NCI-H146 (cell line): ENCODE measurements around the gene ARL5C.

Source experiments
- DNase-seq: peaks from one replicate; lab custom pipeline; 2025; lab: John Stamatoyannopoulos, UW

Gene ARL5C

GRCh38 chr17:39167476-39167875, 1.5 kb upstream of the ARL5C start:
- DNase-seq: no peak

DNA sequence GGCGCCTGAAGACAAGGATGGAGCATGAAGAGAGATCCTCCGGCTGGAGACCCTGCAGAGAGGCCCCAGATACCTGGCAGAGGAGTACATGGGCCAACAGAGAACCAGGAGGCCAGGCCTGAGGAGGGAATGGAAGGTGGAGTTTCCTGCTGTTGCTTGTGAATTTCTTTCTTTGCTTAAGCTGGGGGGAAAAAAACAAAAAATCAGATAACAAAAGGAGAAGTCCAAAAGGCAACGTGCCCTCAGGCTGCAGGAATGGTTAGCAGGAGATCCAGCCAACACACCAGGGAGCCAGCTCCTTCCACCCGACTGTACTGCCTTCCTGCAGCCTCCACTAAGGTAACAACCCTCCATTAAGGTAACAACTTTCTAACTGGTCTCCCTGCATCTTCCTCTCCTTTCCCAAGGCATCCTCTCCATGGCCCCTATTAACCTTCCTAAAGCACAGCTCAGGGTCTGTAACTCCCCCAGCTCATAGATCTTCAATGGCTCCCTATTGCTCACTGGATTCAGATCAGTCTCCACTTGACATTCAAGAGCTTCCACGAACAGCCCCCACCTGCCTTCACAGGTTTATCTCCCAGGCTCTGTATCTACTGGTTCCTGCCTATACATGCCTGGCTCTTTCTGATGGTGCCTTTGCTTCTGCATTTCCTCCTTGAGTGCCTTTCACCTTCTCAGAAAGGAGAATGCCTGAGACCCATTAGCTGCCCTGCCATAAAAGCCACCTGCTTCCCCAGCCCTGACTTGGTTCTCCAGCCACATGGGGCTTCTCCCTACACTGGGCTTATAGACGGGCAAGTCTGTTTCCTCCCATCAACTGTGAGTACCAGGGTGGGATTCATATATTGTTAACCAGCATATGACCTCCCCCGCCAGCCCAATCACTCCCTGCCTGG, 725 bp upstream of the ARL5C start:
- peak; percentile 16 for DNase-seq

DNA sequence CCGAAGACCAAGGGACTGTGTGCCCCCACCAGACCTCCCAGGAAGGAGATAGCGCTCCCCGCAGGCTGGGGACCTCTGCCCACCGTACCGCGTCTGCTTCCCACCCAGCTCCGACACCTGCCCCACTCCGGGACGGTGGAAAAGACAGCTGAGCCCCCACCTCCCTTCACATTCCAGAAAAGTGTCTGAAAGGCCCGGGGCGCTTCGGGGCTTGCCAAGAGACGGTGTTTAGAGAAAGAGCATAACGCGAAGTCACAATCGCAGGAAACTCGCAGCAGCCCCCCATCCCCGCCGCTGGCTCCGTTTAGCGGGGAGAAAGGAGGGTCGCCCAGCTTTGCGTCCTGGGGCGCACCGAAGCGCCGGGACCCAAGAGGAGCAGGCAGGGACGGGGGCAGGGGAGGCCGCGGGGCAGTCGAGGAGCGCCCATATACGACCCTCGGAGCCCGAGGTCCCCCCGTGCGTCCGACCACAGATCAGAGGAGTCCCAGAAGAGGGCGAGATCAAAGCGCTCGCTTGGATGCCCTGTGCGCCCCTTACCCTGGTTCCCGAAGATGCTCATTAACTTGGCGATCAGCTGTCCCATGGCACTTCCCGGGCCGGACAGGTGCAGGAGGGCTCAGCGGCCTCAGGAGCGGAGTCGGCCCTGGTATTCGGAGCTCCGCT, 652 bp downstream of the ARL5C start:
- no peak for DNase-seq

GRCh38 chr17:39164675-39165143, 1.3 kb downstream of the ARL5C start:
- DNase-seq: peak; percentile 35

DNA sequence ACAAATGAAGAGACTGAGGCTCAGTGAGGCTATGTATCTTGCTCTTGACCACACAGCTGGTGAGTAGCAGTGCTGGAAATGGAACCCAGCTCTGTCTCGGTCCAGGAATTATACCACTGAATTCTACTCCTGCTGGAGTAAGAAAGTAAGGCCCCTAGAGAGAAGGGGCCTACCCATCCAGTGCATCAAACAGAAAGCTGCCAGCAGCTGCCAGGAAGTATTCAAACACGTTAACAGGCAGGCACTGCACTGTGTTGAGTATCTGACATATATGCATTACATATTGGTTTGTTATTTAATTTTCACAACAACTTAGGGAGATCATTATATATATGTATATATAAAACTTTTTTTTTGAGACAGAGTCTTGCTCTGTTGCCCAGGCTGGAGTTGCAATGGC, 4.0 kb downstream of the ARL5C start:
- DNase-seq: no peak

- no peak for DNase-seq
Measured at GRCh38 chr17:39158623-39159022, 7.3 kb downstream of the ARL5C start.

DNA sequence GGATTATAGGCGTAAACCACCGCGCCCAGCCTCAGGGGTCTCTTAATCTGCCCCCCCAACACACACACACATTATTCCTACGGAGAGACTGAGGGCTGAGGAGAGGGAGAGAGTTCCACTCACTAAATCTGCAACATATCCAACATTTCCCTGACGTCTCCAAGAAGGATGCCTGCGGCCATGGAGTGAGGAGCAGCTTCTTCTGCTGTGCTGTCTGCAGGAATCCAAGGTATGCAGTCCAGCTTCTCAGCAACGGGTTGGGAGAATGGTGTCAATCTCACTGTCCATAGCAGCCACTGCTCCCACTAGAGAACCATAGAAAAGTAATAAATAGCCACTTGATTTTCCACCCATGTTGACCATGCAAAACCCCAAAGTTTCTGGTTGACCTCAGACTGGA, 9.5 kb downstream of the ARL5C start:
- DNase-seq: no peak

DNA sequence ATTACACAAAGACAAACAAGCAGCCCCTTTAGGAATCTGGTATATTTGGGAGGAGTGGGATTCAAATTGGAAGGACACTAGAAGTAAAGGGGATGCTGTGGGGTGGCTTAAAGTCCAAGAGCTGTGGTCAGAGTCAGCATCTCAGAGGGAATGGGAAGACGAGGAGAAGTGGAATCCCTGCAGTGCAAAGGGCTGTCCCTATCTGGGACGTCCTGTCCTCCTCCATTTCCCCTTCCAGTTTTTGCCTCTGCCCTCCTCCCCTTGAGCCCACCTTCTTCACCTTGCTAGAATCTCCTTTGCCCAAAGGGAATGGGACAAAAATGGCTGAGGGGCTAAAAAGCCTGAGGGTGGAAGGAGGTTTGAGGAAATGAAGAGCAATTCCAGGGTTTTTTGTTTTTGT, 10.3 kb downstream of the ARL5C start:
- DNase-seq: no peak

GRCh38 chr17:39153599-39154051, 12.3 kb downstream of the ARL5C start:
- DNase-seq: peak; percentile 84

DNA sequence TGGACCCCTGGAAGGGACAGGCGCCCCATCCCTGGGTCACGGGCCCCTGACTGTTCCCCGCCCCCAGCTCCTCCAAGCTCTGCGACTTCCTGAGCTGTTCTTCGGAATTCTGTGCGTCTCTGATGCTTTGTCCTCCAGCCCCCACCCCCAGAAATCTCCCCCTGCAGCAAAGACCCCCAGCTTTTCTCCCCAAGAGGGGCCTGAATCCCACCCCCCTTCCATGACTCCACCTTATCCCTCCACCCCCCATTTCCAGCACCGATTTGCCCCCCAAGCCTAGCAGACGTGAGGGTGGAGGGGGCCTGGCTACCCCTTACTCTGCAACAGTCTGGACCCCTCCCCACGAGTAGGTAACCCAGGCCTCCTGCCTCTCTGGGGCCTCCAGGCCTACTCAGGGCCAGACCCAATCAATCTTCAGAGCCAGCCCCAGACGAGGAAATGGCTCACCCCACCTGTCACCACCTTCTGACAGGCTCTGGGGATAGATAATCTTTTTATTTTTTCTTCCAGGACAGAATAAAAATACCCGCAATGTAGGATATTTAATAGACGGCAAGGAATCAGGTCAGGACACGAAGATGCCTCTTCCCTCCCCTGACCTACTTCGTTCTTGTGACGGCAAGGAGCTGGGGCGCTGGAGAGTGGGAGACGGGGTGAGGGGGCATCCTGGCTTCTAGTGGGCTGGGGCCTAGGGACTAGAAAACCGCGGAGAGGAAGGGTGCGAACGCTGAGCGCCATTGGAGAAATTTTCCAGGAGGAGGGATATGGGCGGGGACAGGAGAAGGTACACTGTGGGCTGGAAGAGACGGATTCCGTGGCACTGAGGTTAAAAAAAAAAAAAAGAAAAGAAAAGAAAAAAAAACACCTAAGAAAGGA, 13.8 kb downstream of the ARL5C start:
- peak; percentile 58 for DNase-seq

DNA sequence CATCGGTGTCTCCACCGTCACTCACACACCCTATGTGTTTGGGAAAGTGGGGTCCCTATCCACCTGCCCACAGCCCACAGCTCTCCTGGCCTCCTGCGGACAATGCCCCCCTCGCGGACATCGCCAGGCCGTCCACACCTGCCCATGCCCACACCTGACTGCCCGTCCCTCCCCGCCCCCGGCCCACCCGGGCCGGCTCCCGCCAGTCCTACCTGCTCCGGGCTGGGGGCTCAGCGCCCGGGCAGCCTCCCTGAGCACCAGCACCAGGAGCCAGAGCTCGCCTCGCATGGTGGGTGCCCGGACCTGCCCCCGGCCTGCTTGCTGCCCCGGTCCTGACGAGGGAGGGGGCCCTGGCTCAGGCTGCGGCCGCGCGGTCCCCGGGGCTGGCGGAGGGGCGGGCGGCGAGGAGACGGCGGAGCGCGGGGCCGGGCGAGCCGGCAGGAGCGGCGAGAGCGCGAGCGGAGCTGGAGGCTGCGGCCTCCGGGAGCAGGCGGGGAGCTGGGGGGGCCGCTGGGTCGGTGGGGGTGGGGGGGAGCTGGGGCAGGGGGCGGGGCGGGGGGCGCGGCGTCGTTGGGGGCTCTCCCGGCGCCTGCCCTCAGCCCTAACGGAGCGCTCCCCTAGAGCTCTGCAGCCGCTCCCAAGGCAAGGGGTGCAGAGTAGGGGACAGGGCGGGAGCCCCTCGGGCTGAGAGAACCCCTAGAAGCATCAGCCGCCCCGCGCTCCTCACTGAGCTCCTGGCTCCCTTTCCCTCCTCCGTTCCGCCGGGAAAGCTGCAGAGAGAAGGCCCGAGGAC, 14.6 kb downstream of the ARL5C start, which contains the start of gene PLXDC1:
TSS of gene PLXDC1 (minus strand) at position 488 of the 793 bp plus-strand sequence. CDS start at position 288, 200 bp downstream.
- no peak for DNase-seq

GRCh38 chr17:39150795-39151149, 15.2 kb downstream of the ARL5C start:
- no peak for DNase-seq

GRCh38 chr17:39150104-39150634, 15.8 kb downstream of the ARL5C start:
- no peak for DNase-seq

- DNase-seq: no peak
Measured at GRCh38 chr17:39147221-39148185, 18.5 kb downstream of the ARL5C start.

- no peak for DNase-seq
Measured at GRCh38 chr17:39146273-39146672, 19.7 kb downstream of the ARL5C start.

- DNase-seq: no peak
Measured at GRCh38 chr17:39145143-39145542, 20.8 kb downstream of the ARL5C start.

- no peak for DNase-seq
Measured at GRCh38 chr17:39144416-39144840, 21.5 kb downstream of the ARL5C start.

DNA sequence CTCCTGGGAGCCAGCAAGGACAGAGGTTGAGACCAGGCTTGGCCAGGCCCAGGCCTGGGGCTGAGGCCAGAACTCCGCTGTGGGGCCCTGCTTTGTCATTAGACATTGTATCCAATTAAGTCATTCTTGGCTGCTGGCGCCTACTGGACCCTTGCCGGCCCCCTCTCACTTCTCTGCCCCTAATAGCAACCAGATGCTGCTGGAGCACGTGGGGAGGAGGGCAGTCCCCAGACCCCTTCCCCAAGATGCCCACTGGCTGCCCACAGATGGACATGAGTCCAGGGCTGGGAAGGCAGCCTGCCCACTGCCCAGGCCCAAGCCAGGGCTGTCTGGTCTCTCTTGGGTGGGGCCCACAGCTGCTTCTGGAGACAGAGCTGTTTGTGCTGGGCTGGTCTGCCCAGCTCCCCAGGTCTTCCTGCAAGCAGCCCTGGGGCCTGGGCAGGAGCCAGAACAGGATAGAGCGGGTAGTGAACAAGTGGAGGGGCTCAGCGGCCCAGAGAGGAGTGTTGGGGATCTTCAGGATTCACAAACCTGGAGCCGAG, 22.3 kb downstream of the ARL5C start:
- DNase-seq: no peak

DNA sequence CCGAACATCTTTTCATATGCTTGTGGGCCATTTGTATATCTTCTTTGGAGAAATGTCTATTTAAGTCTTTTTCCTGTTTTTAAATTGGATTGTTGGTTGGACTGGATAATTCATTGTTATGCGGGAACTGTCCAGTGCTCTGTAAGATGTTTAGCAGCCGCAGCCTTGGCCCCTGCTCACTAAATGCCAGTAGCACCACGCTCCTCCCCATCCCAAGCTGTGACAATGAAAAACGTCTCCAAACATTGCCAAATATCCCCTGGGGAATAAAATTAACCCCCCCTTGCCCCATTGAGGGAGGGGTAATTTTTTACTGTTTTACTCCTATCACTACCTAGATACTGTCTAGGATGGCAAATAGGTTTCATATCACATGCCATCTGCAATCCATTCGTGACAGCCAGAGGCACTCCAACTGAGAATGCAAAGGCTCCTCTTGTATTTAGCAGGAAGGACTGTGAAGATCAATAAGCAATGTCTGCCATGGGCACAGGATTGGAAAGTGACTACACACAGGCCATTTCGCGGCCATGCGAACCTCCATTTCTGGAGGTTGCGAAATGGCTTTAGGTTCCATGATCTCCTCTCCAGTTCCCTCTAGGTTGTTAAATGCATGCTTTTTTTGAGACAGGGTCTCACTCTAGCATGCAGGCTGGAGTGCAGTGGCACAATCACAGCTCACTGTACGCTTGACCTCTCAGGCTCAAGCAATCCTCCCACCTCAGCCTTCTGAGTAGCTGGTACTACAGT, 23.9 kb downstream of the ARL5C start:
- no peak for DNase-seq
